Vagina (tissue), 2 donors: ENCODE data around the gene GAS2L1. TPM values are rescaled to one million over a fixed set of nuclear protein-coding genes. Genes with fewer than 3 reads are reported as not detected.

Experiments
- DNase-seq, 2 donors: peaks; one replicate each; pipeline ENCODE4 v3.0.0-alpha.2; 2017; ENCODE audit errors: extremely low spot score in 2 of 2
- H3K27ac ChIP-seq: fragments of 200-600 bp; sonication (generic); one replicate; pipeline ENCODE4 v1.5.1; 2019
- H3K27me3 ChIP-seq: fragments of 200-600 bp; sonication (generic); one replicate; pipeline ENCODE4 v1.5.1; 2019
- H3K36me3 ChIP-seq, 2 donors: fragments of 200-600 bp; sonication (generic); one replicate each; pipeline ENCODE4 v1.5.1; 2017 to 2019
- H3K4me1 ChIP-seq: fragments of 200-600 bp; sonication (generic); one replicate; pipeline ENCODE4 v1.5.1; 2019
- H3K4me3 ChIP-seq, 2 donors: fragments of 200-600 bp; sonication (generic); 1 replicate in 1 of 2; 2 replicates in 1 of 2; pipeline ENCODE4 v1.5.1; 2016 to 2019
- H3K9me3 ChIP-seq: fragments of 200-600 bp; sonication (generic); one replicate; pipeline ENCODE4 v1.5.1; 2019
- POLR2A ChIP-seq, 2 donors: fragments of 450-650 bp; IDR thresholded peaks; one replicate each; pipeline ENCODE4 v1.6.1; 2017; ENCODE audit warnings: antibody characterized with exemption in 2 of 2, mild to moderate bottlenecking in 2 of 2, moderate library complexity in 2 of 2
- POLR2AphosphoS5 ChIP-seq, 2 donors: sonication (generic); formaldehyde crosslinking; IDR thresholded peaks; one replicate each; pipeline ENCODE4 v1.9.0; 2017; ENCODE audit warnings: antibody characterized with exemption in 2 of 2, mild to moderate bottlenecking in 2 of 2, low read depth in 1 of 2; ENCODE audit not compliant: insufficient read depth in 1 of 2
- intact Hi-C: fragments of 100-400 bp; cut with DNase I; formaldehyde crosslinking; loops from one replicate; pipeline ENCODE4 v1.15.1; 2023
- total RNA-seq: library from RNA; depleted of rRNA; stranded (reverse); fragments of >200 nt; gene quantifications from one replicate; pipeline ENCODE4 v1.2.3, GENCODE V29; 2016
- TF ChIP-seq, protein P1 (sequence below), 3 experiments: fragments of 450-650 bp in 2 of 3; fragments of 200-600 bp in 1 of 3; sonication (generic) in 1 of 3; IDR thresholded peaks; one replicate each; pipeline ENCODE4 v1.5.1; 2017 to 2019; ENCODE audit warnings: antibody characterized with exemption in 3 of 3, mild to moderate bottlenecking in 2 of 3, moderate library complexity in 2 of 3

The GAS2L1 gene
- total RNA-seq, 1 donor from 2014 or later = 17.4 TPM

GRCh38 chr22:29302681-29303465 lies 3.6 kb upstream of the GAS2L1 start:
- H3K27me3 ChIP-seq = no peaks in the 10 kb centered on the region
- TF ChIP-seq POLR2AphosphoS5 (IDR thresholded peaks at IDR 0.05; ENCODE audit: insufficient read depth in 1 of 2, low read depth in 1 of 2) (no peak), POLR2A (IDR thresholded peaks at IDR 0.05) (no peak)
- TF ChIP-seq, protein P1, sequence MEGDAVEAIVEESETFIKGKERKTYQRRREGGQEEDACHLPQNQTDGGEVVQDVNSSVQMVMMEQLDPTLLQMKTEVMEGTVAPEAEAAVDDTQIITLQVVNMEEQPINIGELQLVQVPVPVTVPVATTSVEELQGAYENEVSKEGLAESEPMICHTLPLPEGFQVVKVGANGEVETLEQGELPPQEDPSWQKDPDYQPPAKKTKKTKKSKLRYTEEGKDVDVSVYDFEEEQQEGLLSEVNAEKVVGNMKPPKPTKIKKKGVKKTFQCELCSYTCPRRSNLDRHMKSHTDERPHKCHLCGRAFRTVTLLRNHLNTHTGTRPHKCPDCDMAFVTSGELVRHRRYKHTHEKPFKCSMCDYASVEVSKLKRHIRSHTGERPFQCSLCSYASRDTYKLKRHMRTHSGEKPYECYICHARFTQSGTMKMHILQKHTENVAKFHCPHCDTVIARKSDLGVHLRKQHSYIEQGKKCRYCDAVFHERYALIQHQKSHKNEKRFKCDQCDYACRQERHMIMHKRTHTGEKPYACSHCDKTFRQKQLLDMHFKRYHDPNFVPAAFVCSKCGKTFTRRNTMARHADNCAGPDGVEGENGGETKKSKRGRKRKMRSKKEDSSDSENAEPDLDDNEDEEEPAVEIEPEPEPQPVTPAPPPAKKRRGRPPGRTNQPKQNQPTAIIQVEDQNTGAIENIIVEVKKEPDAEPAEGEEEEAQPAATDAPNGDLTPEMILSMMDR (IDR thresholded peaks at IDR 0.05) = no peak
- peaks cover 4% of the 10 kb centered on the region for H3K4me1 ChIP-seq
- intact Hi-C loops = no loop called here
- DNase-seq = no peak
- peaks cover 2 to 21% of the 10 kb centered on the region in 2 donors for H3K36me3 ChIP-seq
- H3K4me3 ChIP-seq = no peak overlapping the region
- H3K27ac ChIP-seq = no peak overlapping the region
- no peaks in the 10 kb centered on the region for H3K9me3 ChIP-seq

GRCh38 chr22:29305836-29306174 lies 645 bp upstream of the GAS2L1 start:
- H3K27ac ChIP-seq = peak overlapping the region; percentile 89
- no peak for DNase-seq
- TF ChIP-seq POLR2AphosphoS5 (IDR thresholded peaks at IDR 0.05; ENCODE audit: insufficient read depth in 1 of 2, low read depth in 1 of 2) (no peak), POLR2A (IDR thresholded peaks at IDR 0.05) (no peak)
- TF ChIP-seq, protein P1 (IDR thresholded peaks at IDR 0.05) = no peak
- H3K4me3 ChIP-seq = peak overlapping the region; percentile 89 to 91
- H3K9me3 ChIP-seq = no peaks in the 10 kb centered on the region
- peaks cover 34% of the 10 kb centered on the region for H3K4me1 ChIP-seq
- no peaks in the 10 kb centered on the region for H3K36me3 ChIP-seq
- H3K27me3 ChIP-seq = no peaks in the 10 kb centered on the region
- intact Hi-C loops = no loop called here

DNA sequence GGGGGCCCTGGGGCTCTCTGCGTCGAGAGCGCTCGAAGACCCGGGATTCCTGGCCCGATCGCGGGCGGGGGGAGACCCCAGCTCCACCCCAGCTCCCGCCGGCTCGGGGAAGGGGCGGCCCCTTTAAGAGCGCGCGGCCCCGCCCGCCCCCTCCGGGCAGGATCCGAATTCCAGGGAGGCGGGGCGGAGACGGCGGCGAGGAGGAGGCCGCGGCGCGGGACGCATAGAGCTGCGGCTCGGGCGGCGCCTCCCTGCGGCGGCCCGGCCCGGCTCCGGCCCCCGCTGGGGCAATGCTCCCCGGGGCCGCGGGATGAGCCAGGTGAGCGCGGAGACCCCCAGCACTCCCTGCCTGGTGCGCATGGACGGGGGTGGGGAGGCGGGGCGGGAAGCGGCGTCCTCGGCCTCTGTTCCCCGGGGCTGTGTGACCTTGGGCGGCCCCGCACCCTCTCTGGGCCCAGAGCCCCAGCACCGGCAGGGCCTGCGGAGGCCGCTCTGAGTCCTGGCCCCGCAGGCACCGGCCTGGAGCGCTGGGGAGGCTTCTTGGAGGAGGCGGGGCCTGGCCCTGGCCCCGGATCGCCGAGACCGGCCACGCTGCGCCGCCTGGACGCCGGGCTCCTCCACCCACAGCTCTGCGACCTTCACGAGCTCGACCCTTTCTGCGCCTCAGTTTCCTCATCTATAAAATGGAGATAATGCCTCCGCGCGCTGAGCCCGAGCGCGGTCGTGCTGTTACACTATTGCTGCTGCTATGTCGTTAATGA lies 565 bp downstream of the GAS2L1 start:
- DNase-seq = no peak
- Histone ChIP-seq H3K27ac (peak overlapping the region; percentile 89), H3K36me3 (no peaks in the 10 kb centered on the region), H3K4me1 (peaks cover 46% of the 10 kb centered on the region), H3K27me3 (no peaks in the 10 kb centered on the region), H3K4me3 (peak overlapping the region; percentile 89 to 91), H3K9me3 (no peaks in the 10 kb centered on the region)
- peak in 1 of 2 donors; percentile 4 for TF ChIP-seq POLR2AphosphoS5 (IDR thresholded peaks at IDR 0.05; ENCODE audit: insufficient read depth in 1 of 2, low read depth in 1 of 2)
- TF ChIP-seq, protein P1 (IDR thresholded peaks at IDR 0.05) = no peak
- peak in 1 of 2 donors; percentile 40 for TF ChIP-seq POLR2A (IDR thresholded peaks at IDR 0.05)
- intact Hi-C loops = no loop called here

DNA sequence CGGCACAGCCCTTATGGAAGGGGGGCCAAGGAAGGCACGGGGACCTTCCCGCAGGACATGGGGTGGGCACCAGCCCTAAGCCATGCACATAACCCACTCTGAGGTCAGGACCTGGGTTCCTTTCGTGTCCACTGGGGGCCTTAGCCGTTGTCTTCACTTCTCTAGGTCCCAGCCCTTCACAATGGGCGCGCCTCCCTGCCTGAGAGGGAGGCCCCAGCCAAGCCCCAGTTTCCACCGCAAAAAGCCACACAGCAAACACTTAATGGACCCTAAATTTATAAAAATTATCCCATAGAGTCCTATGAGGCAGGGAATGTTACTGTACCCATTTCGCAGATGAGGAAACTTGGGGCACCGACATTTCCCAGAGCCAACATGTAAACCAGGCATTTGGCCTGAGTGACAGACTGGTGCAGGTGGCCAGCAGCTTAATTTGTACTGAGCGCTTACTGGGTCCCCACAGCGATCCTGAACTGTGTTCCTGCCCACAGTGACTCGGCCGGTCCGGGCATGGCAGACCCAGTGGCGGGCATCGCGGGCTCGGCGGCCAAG lies 1.2 kb downstream of the GAS2L1 start:
- H3K4me1 ChIP-seq = peaks cover 46% of the 10 kb centered on the region
- H3K9me3 ChIP-seq = no peaks in the 10 kb centered on the region
- H3K4me3 ChIP-seq = peak overlapping the region; percentile 89 to 91
- intact Hi-C loops = no loop called here
- no peaks in the 10 kb centered on the region for H3K27me3 ChIP-seq
- no peak for TF ChIP-seq POLR2AphosphoS5 (IDR thresholded peaks at IDR 0.05; ENCODE audit: insufficient read depth in 1 of 2, low read depth in 1 of 2)
- TF ChIP-seq POLR2A (IDR thresholded peaks at IDR 0.05) = no peak
- TF ChIP-seq, protein P1 (IDR thresholded peaks at IDR 0.05) = no peak
- H3K36me3 ChIP-seq = no peaks in the 10 kb centered on the region
- H3K27ac ChIP-seq = peak overlapping the region; percentile 89
- DNase-seq = no peak
